ENCODE results near the gene PLA2G4E.

The PLA2G4E gene

DNA sequence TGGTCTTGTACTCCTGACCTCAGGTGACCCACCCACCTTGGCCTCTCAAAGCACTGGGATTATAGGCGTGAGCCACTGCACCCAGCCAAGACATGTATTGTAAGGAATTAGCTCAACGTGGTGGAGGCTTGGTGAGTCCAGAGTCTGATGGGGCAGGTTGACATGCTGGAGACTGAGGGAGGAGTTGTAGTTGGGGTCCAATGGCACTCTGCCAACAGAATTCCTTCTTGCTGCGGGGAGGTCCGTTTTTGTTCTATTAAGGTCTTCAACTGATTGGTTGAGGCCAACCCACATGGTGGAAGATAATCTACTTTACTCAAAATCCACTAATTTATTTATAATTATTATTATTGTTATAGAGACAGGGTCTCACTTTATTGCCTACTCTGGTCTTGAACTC, 43.4 kb upstream of the PLA2G4E start:
- no peak overlapping the region for H3K14ac ChIP-seq (ENCODE audit: low read length in 2 of 2)
- peaks cover 9% of the 10 kb centered on the region for H3K9me3 ChIP-seq (ENCODE audit: control insufficient read depth, low read length)
- H3K79me1 ChIP-seq (replicated peaks; ENCODE audit: low read length, poor library complexity, severe bottlenecking): no peaks in the 10 kb centered on the region
- no peak overlapping the region for H3K27ac ChIP-seq (ENCODE audit: low read length, poor library complexity, severe bottlenecking)
- no peak overlapping the region for H3K23ac ChIP-seq (ENCODE audit: low read length in 2 of 2)
- no peak overlapping the region for H3K9ac ChIP-seq (ENCODE audit: low read length)
- no peak overlapping the region for H2BK120ac ChIP-seq (ENCODE audit: low read depth, low read length)
- H2BK12ac ChIP-seq (ENCODE audit: low read length in 2 of 2): no peak overlapping the region
- no peak for DNase-seq
- H2BK15ac ChIP-seq (ENCODE audit: low read depth, poor library complexity, severe bottlenecking): no peak overlapping the region
- H2AK5ac ChIP-seq (ENCODE audit: low read length, severe bottlenecking): no peak overlapping the region
- no peak overlapping the region for H3K4me3 ChIP-seq (ENCODE audit: insufficient read depth in 1 of 2, low read depth in 1 of 2, low read length in 2 of 2)
- no peaks in the 10 kb centered on the region for H3K4me1 ChIP-seq (ENCODE audit: control insufficient read depth, insufficient read depth, low read depth, low read length)
- no peak overlapping the region for H2BK5ac ChIP-seq (ENCODE audit: low read depth, low read length, poor library complexity, severe bottlenecking)
- H4K8ac ChIP-seq (ENCODE audit: low read length): no peak overlapping the region
- H4K91ac ChIP-seq (ENCODE audit: low read length): no peak overlapping the region
- H3K36me3 ChIP-seq (ENCODE audit: control insufficient read depth in 1 of 2, insufficient read depth in 2 of 2, low read depth in 1 of 2, low read length in 2 of 2): no peaks in the 10 kb centered on the region
- 58% methylated on average over 2 of the region's 4 CpGs for WGBS
- H3K18ac ChIP-seq (ENCODE audit: low read depth in 1 of 2, low read length in 2 of 2): no peak overlapping the region
- peaks cover 34 to 77% of the 10 kb centered on the region in 2 experiments for H3K27me3 ChIP-seq (ENCODE audit: control insufficient read depth in 1 of 2, insufficient read depth in 1 of 2, low read length in 2 of 2)
- no peak overlapping the region for H2AFZ ChIP-seq (ENCODE audit: low read depth, low read length)
- H3K4ac ChIP-seq (ENCODE audit: low read depth in 1 of 2, low read length in 2 of 2): no peak overlapping the region
- no peak overlapping the region for H3K4me2 ChIP-seq (ENCODE audit: low read length, poor library complexity, severe bottlenecking)

DNA sequence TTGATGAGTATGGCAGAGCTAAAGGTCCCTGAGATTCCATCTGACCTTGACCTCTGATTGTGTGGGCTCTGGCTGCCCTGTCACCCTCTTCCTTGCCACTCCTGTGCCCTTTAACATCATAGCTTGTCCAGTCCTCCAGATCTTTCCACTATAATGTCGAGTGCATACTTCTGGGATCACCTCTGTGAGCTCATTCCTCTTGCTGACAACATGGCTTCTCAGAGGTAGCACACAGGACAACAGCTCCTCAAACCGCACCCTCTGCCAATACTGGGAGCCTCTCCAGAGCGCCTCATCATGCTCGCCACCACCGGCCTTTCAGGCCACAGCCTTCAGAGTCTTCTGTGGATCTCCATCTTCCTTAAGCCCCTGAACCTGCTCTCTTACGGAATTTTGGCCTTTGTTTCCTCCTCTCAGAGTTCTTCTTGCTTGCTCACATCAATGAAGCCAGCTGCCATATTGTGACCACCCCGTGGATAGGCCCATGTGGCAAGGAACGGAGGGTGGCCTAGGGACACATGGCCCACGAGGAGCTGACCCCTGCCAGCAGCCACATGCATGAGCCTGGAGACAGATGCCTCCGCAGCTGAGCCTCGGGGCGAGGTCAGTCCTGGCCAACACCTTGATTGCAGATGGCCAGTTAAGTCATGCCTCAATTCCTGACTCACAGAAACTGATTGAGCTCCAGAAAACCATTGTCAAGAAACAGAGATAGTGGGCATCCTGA, 42.4 kb upstream of the PLA2G4E start:
- Histone ChIP-seq H3K9me3 (ENCODE audit: control insufficient read depth, low read length) (peaks cover 8% of the 10 kb centered on the region), H3K4me3 (ENCODE audit: insufficient read depth in 1 of 2, low read depth in 1 of 2, low read length in 2 of 2) (no peak overlapping the region), H2BK5ac (ENCODE audit: low read depth, low read length, poor library complexity, severe bottlenecking) (no peak overlapping the region), H3K23ac (ENCODE audit: low read length in 2 of 2) (no peak overlapping the region), H3K79me1 (replicated peaks; ENCODE audit: low read length, poor library complexity, severe bottlenecking) (no peaks in the 10 kb centered on the region), H3K27ac (ENCODE audit: low read length, poor library complexity, severe bottlenecking) (no peak overlapping the region), H3K14ac (ENCODE audit: low read length in 2 of 2) (no peak overlapping the region), H3K9ac (ENCODE audit: low read length) (no peak overlapping the region), H3K4me2 (ENCODE audit: low read length, poor library complexity, severe bottlenecking) (no peak overlapping the region), H4K8ac (ENCODE audit: low read length) (no peak overlapping the region), H3K27me3 (ENCODE audit: control insufficient read depth in 1 of 2, insufficient read depth in 1 of 2, low read length in 2 of 2) (peaks cover 34 to 79% of the 10 kb centered on the region in 2 experiments), H2AFZ (ENCODE audit: low read depth, low read length) (no peak overlapping the region), H3K18ac (ENCODE audit: low read depth in 1 of 2, low read length in 2 of 2) (no peak overlapping the region), H3K4ac (ENCODE audit: low read depth in 1 of 2, low read length in 2 of 2) (no peak overlapping the region), H3K4me1 (ENCODE audit: control insufficient read depth, insufficient read depth, low read depth, low read length) (no peaks in the 10 kb centered on the region), H4K91ac (ENCODE audit: low read length) (no peak overlapping the region), H2BK15ac (ENCODE audit: low read depth, poor library complexity, severe bottlenecking) (no peak overlapping the region), H3K36me3 (ENCODE audit: control insufficient read depth in 1 of 2, insufficient read depth in 2 of 2, low read depth in 1 of 2, low read length in 2 of 2) (no peaks in the 10 kb centered on the region), H2BK12ac (ENCODE audit: low read length in 2 of 2) (no peak overlapping the region), H2BK120ac (ENCODE audit: low read depth, low read length) (no peak overlapping the region), H2AK5ac (ENCODE audit: low read length, severe bottlenecking) (no peak overlapping the region)
- DNase-seq: no peak
- WGBS: 87% methylated on average over 12 of the region's 12 CpGs

DNA sequence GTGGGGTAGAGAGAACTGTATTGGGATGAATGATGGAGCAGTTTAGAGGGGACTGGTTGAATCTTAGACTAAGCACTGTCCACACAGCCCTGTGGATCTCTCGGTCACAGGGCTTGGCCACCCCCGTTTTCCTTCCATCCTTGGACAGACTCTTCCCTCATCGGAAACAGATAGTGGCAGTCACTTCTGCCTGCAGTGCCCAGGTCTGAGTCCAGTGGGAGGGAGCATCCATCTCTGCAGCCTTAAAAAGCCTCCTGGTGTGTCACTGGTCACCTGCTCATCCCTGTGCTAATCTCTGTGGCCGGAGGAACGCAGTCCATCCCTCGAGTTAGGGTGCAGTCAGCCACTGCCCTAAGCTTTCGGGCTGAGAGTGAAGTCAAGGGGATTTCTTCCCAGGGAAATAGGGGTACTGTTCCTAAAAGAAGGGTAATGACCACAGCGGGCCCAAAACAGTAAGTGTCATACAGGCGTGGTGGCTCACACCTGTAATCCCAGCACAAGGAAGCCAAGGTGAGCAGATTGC, 41.5 kb upstream of the PLA2G4E start:
- Histone ChIP-seq H3K9ac (ENCODE audit: low read length) (no peak overlapping the region), H3K79me1 (replicated peaks; ENCODE audit: low read length, poor library complexity, severe bottlenecking) (no peaks in the 10 kb centered on the region), H2AK5ac (ENCODE audit: low read length, severe bottlenecking) (no peak overlapping the region), H2AFZ (ENCODE audit: low read depth, low read length) (no peak overlapping the region), H3K9me3 (ENCODE audit: control insufficient read depth, low read length) (peaks cover 1% of the 10 kb centered on the region), H2BK12ac (ENCODE audit: low read length in 2 of 2) (no peak overlapping the region), H3K4ac (ENCODE audit: low read depth in 1 of 2, low read length in 2 of 2) (no peak overlapping the region), H2BK5ac (ENCODE audit: low read depth, low read length, poor library complexity, severe bottlenecking) (no peak overlapping the region), H3K4me3 (ENCODE audit: insufficient read depth in 1 of 2, low read depth in 1 of 2, low read length in 2 of 2) (no peak overlapping the region), H4K91ac (ENCODE audit: low read length) (no peak overlapping the region), H3K4me2 (ENCODE audit: low read length, poor library complexity, severe bottlenecking) (no peak overlapping the region), H2BK15ac (ENCODE audit: low read depth, poor library complexity, severe bottlenecking) (no peak overlapping the region), H3K18ac (ENCODE audit: low read depth in 1 of 2, low read length in 2 of 2) (no peak overlapping the region), H4K8ac (ENCODE audit: low read length) (no peak overlapping the region), H3K23ac (ENCODE audit: low read length in 2 of 2) (peak overlapping the region in 1 of 2 experiments; percentile 6), H3K4me1 (ENCODE audit: control insufficient read depth, insufficient read depth, low read depth, low read length) (peaks cover 2% of the 10 kb centered on the region), H3K36me3 (ENCODE audit: control insufficient read depth in 1 of 2, insufficient read depth in 2 of 2, low read depth in 1 of 2, low read length in 2 of 2) (no peaks in the 10 kb centered on the region), H2BK120ac (ENCODE audit: low read depth, low read length) (no peak overlapping the region), H3K27me3 (ENCODE audit: control insufficient read depth in 1 of 2, insufficient read depth in 1 of 2, low read length in 2 of 2) (peaks cover 43 to 85% of the 10 kb centered on the region in 2 experiments), H3K14ac (ENCODE audit: low read length in 2 of 2) (no peak overlapping the region), H3K27ac (ENCODE audit: low read length, poor library complexity, severe bottlenecking) (no peak overlapping the region)
- WGBS: 92% methylated on average over 9 of the region's 9 CpGs
- no peak for DNase-seq

DNA sequence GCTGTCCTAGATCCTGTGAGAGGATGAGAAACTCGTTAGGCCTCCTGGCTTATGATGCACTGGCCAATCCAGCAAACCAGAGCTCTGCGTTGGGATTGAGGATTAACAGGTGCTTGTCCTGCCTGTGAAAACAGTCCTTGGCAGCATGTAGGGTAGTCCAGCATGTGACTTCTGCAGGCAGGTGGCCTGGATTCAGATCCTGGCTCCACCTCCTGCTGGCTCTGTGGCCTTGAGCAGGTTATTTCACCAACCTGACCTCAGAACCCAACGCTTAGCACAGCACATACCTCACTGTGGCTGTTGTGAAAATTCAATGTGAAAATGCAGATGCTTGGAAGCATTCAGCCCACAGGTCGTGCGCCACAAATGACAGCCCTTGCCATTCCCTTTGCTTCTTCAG, 40.0 kb upstream of the PLA2G4E start:
- H3K4ac ChIP-seq (ENCODE audit: low read depth in 1 of 2, low read length in 2 of 2): no peak overlapping the region
- H3K79me1 ChIP-seq (replicated peaks; ENCODE audit: low read length, poor library complexity, severe bottlenecking): no peaks in the 10 kb centered on the region
- no peak for DNase-seq
- H2BK120ac ChIP-seq (ENCODE audit: low read depth, low read length): no peak overlapping the region
- H3K4me3 ChIP-seq (ENCODE audit: insufficient read depth in 1 of 2, low read depth in 1 of 2, low read length in 2 of 2): no peak overlapping the region
- H3K14ac ChIP-seq (ENCODE audit: low read length in 2 of 2): no peak overlapping the region
- H3K18ac ChIP-seq (ENCODE audit: low read depth in 1 of 2, low read length in 2 of 2): no peak overlapping the region
- H2BK12ac ChIP-seq (ENCODE audit: low read length in 2 of 2): no peak overlapping the region
- H2AK5ac ChIP-seq (ENCODE audit: low read length, severe bottlenecking): no peak overlapping the region
- H3K4me1 ChIP-seq (ENCODE audit: control insufficient read depth, insufficient read depth, low read depth, low read length): peaks cover 7% of the 10 kb centered on the region
- H3K36me3 ChIP-seq (ENCODE audit: control insufficient read depth in 1 of 2, insufficient read depth in 2 of 2, low read depth in 1 of 2, low read length in 2 of 2): no peaks in the 10 kb centered on the region
- H3K27ac ChIP-seq (ENCODE audit: low read length, poor library complexity, severe bottlenecking): no peak overlapping the region
- H3K9ac ChIP-seq (ENCODE audit: low read length): no peak overlapping the region
- no peak overlapping the region for H2BK5ac ChIP-seq (ENCODE audit: low read depth, low read length, poor library complexity, severe bottlenecking)
- H2BK15ac ChIP-seq (ENCODE audit: low read depth, poor library complexity, severe bottlenecking): no peak overlapping the region
- 81% methylated on average over 4 of the region's 5 CpGs for WGBS
- H4K8ac ChIP-seq (ENCODE audit: low read length): no peak overlapping the region
- H3K9me3 ChIP-seq (ENCODE audit: control insufficient read depth, low read length): no peaks in the 10 kb centered on the region
- no peak overlapping the region for H4K91ac ChIP-seq (ENCODE audit: low read length)
- H3K23ac ChIP-seq (ENCODE audit: low read length in 2 of 2): no peak overlapping the region
- peaks cover 50 to 89% of the 10 kb centered on the region in 2 experiments for H3K27me3 ChIP-seq (ENCODE audit: control insufficient read depth in 1 of 2, insufficient read depth in 1 of 2, low read length in 2 of 2)
- H3K4me2 ChIP-seq (ENCODE audit: low read length, poor library complexity, severe bottlenecking): no peak overlapping the region
- H2AFZ ChIP-seq (ENCODE audit: low read depth, low read length): no peak overlapping the region

All from mesenchymal stem cell (in vitro differentiated cells and primary cell).